Ishikawa (cell line): Measurements from ENCODE around the gene LIPH.

ENCODE experiments used
- CEBPB ChIP-seq: IDR thresholded peaks from 2 replicates; pipeline ENCODE4 v1.6.1; 2012
- CREB1 ChIP-seq: IDR thresholded peaks from 2 replicates; pipeline ENCODE4 v1.6.1; 2012; ENCODE audit warnings: low read depth
- EGR1 ChIP-seq: IDR thresholded peaks from 2 replicates; pipeline ENCODE4 v1.6.1; 2012
- EP300 ChIP-seq: IDR thresholded peaks from 2 replicates; pipeline ENCODE4 v1.6.1; 2012; ENCODE audit warnings: borderline replicate concordance
- MAX ChIP-seq: IDR thresholded peaks from 2 replicates; pipeline ENCODE4 v1.6.1; 2012
- NFIC ChIP-seq: IDR thresholded peaks from 2 replicates; pipeline ENCODE4 v1.6.1; 2012
- REST ChIP-seq: IDR thresholded peaks from 2 replicates; pipeline ENCODE4 v1.6.1; 2012; ENCODE audit warnings: low read depth, mild to moderate bottlenecking
- TAF1 ChIP-seq: IDR thresholded peaks from 2 replicates; pipeline ENCODE4 v1.6.1; 2012; ENCODE audit warnings: low read depth, mild to moderate bottlenecking
- YY1 ChIP-seq: IDR thresholded peaks from 2 replicates; pipeline ENCODE4 v1.6.1; 2012; ENCODE audit warnings: low read depth

GRCh38 chr3:185539934-185540333 lies 12.5 kb downstream of the LIPH start:
- TF ChIP-seq REST (no peak), CEBPB (no peak), EGR1 (no peak), CREB1 (no peak), EP300 (no peak), MAX (no peak), NFIC (no peak), TAF1 (no peak), YY1 (no peak)
